ENCODE measurements around the gene PTPRG.

The PTPRG gene

DNA sequence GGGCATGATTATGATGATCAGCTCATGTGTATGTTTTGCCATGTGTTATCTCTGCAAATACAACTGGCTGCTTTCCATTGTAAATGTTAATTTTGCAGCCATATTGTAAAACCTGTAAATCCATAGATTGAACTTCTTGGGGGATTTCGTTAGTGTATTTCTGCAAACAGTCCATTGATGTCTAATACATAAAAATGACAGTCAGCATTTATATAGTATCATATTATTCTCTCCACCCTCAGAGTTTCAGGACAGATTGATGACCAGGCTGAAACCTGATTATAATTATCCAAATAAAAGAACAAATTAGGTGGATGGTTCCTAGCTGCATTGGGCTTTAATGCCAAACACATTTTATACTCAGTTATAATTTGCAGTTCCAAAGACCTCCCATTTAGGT is 535.1 kb downstream of the PTPRG start:
- DNase-seq (ENCODE audit: low spot score): no peak
- TF ChIP-seq, protein P1, sequence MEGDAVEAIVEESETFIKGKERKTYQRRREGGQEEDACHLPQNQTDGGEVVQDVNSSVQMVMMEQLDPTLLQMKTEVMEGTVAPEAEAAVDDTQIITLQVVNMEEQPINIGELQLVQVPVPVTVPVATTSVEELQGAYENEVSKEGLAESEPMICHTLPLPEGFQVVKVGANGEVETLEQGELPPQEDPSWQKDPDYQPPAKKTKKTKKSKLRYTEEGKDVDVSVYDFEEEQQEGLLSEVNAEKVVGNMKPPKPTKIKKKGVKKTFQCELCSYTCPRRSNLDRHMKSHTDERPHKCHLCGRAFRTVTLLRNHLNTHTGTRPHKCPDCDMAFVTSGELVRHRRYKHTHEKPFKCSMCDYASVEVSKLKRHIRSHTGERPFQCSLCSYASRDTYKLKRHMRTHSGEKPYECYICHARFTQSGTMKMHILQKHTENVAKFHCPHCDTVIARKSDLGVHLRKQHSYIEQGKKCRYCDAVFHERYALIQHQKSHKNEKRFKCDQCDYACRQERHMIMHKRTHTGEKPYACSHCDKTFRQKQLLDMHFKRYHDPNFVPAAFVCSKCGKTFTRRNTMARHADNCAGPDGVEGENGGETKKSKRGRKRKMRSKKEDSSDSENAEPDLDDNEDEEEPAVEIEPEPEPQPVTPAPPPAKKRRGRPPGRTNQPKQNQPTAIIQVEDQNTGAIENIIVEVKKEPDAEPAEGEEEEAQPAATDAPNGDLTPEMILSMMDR (conservative IDR thresholded peaks at IDR 0.05; ENCODE audit: low read depth): no peak
- ChIA-PET CTCF (no interaction called here), POLR2A (ENCODE audit: low non-redundant PET) (no interaction called here)
- H3K27ac ChIP-seq: no peak overlapping the region

DNA sequence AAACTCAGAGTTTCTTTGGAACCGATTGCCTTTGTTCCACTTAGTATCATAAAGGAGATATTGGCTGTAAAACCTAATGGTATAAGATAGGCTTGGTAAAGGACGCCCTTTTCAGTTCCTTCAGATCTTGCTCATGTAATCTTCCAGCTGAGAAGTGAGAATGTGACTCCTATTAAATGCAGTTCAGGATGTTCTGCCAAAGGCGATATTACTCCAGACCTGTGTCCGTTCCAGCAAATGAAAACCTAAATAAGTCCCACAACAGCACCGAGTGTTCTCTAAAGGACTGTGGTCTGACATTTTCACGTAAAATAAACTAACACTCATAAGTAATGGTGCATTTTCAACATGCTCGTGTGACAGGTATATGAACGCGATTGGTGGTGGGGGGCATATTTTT is 535.8 kb downstream of the PTPRG start:
- POLR2A ChIA-PET (ENCODE audit: low non-redundant PET): no interaction called here
- no peak overlapping the region for H3K27ac ChIP-seq
- DNase-seq (ENCODE audit: low spot score): no peak
- TF ChIP-seq, protein P1 (conservative IDR thresholded peaks at IDR 0.05; ENCODE audit: low read depth): no peak
- CTCF ChIA-PET: no interaction called here

DNA sequence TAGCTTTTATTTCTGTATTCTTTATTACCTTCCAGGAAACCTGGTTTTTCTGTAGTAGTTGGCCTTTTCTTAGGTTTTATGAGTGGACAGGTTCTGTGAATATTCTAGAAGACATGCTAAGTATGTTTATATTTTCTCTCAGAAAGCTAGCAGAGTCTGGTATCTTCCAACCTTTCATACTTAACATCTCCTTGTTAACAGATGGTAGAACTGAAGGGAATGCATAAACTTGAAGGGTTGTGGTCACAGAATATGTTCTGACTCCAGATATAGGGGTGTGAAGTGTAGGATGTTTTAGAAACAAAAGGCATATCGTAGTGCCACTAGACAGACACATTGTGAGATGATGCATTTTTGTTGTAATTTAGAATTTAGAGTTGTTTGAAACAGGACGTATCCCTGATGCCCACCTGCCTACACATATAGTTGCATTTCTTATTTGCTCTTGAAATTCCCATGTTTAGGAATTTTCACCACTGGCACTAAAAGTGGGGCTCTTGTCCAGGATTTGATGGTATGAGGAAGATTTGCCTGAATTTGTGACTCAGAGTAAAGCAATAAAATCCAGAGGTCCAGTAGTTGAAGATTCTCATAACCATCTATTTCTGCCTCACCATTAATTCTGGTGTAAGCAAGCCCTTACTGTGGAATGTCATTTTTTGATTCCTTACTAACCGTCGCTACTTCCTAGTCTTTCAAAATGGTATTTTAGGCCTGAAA is 537.4 kb downstream of the PTPRG start:
- no peak overlapping the region for H3K27ac ChIP-seq
- DNase-seq (ENCODE audit: low spot score): no peak
- TF ChIP-seq, protein P1 (conservative IDR thresholded peaks at IDR 0.05; ENCODE audit: low read depth): no peak
- ChIA-PET CTCF (no interaction called here), POLR2A (ENCODE audit: low non-redundant PET) (no interaction called here)

DNA sequence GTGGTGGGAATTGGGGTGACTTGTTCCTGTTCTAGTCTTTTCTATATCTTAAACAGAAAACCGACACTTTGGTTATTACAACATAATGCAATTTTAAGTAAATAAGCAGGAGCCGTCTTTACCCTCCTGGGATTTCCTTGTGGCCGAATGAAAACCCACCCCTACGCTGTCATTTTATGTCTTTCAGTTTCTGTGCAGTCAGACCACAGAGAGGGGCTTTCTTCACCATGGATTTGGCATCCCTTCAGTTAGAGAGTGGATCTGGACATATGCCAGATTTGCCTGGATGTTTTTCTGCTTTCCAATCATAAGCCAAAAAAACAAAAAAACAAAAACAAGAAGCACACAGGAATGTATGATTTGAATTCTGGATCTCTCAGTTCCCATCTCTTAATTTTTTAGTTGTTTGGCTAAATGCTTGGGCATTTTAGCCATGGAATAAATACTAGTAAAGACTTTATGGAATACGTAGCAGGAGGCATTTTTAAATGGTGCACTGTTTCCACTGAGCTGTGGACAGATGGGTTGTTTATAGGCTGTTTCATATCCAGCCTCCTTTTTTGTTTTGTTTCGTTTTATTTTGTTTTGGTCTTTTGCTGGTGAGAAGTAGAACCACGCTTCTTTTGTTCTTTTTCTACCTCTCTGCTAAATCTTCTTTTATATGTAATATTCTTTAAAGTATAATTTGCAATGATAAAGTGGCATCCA is 539.1 kb downstream of the PTPRG start:
- no peak overlapping the region for H3K27ac ChIP-seq
- POLR2A ChIA-PET (ENCODE audit: low non-redundant PET): no interaction called here
- TF ChIP-seq, protein P1 (conservative IDR thresholded peaks at IDR 0.05; ENCODE audit: low read depth): no peak
- DNase-seq (ENCODE audit: low spot score): no peak
- CTCF ChIA-PET: interaction anchor here (0.6 kb wide), 1 partner anchor 334 kb away, joined by 3 read pairs; no protein-coding TSS in a partner anchor

DNA sequence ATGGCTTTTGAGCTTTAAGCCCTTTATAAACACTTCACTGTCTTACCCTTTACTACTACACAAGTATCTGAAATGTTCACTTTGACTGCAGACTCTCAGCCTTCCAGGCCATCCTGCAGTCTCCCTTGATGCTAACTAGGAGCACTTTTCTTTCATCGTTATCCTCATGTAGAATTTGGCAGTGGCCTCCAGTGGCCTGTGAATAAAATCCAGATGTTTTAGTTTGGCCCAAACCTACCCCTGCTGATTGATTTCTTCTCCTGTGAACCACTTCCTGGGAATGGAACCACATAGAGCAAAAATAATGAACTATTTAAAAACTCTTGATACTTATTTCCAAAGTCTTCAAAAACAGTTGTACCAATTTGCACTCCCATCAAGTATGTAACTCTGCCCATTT is 540.1 kb downstream of the PTPRG start:
- DNase-seq (ENCODE audit: low spot score): no peak
- TF ChIP-seq, protein P1 (conservative IDR thresholded peaks at IDR 0.05; ENCODE audit: low read depth): no peak
- ChIA-PET CTCF (no interaction called here), POLR2A (ENCODE audit: low non-redundant PET) (no interaction called here)
- no peak overlapping the region for H3K27ac ChIP-seq

DNA sequence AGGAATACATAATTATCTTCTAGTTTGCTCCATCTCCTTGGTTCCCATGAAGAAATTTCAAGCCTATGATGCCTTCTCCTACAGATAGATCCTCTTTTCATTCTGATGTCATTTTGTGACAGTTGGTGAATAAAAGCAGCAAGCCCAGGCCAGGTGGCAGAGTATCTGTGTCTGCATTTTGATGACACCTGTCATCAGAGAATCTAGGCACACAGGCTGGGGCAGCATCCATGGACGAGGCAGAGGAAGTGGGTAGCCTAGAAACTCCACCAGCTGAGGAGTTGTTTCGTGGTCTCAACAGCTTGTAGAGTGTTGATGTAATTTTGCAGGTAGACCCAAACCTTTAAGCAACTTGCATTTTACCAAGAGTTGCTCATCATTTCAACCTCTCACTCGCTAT is 542.2 kb downstream of the PTPRG start:
- TF ChIP-seq, protein P1 (conservative IDR thresholded peaks at IDR 0.05; ENCODE audit: low read depth): no peak
- ChIA-PET POLR2A (ENCODE audit: low non-redundant PET) (no interaction called here), CTCF (no interaction called here)

More for the DNA sequence above, 542.2 kb downstream of the PTPRG start:
- H3K27ac ChIP-seq: no peak overlapping the region
- no peak for DNase-seq (ENCODE audit: low spot score)

Data from RWPE1 (cell line).